Common myeloid progenitor, CD34-positive (primary cell): ENCODE results near the gene C17orf113.

Source experiments
- CTCF ChIA-PET: fragments of 350-600 bp; sonication (Branson Sonifier 250); formaldehyde crosslinking; loops from one replicate; lab custom pipeline; 2021; ENCODE audit warnings: antibody characterized with exemption; lab: Charles Lee
- POLR2A ChIA-PET: fragments of 350-600 bp; sonication (Branson Sonifier 250); formaldehyde crosslinking; loops from one replicate; lab custom pipeline; 2021; ENCODE audit warnings: antibody characterized with exemption; lab: Charles Lee
- DNase-seq, 3 donors: peaks; one replicate each; pipeline versions ENCODE4 v3.0.0 to v3.0.0-alpha.2; 2013
- H3K27ac ChIP-seq, 2 experiments: 1 replicate in 1 of 2; 2 replicates in 1 of 2; pipeline ENCODE4 v1.7.0; 2013; ENCODE audit warnings: inconsistent platforms in 2 of 2, low read length in 2 of 2, mild to moderate bottlenecking in 2 of 2, low read depth in 1 of 2, moderate library complexity in 1 of 2; ENCODE audit not compliant: severe bottlenecking in 2 of 2, insufficient read depth in 1 of 2, poor library complexity in 1 of 2
- H3K27me3 ChIP-seq, 5 experiments: replicated peaks in 2 of 5; 1 replicate in 3 of 5; 2 replicates in 2 of 5; pipeline versions ENCODE4 v1.6.1 to v1.7.0; 2013; ENCODE audit warnings: low read length in 4 of 5, mild to moderate bottlenecking in 2 of 5, moderate library complexity in 2 of 5, inconsistent platforms in 1 of 5; ENCODE audit not compliant: insufficient read depth in 5 of 5, control insufficient read depth in 4 of 5
- H3K36me3 ChIP-seq, 4 experiments: 1 replicate in 2 of 4; 2 replicates in 2 of 4; pipeline versions ENCODE4 v1.6.1 to v1.7.0; 2013; ENCODE audit warnings: low read length in 3 of 4, control low read depth in 1 of 4, mild to moderate bottlenecking in 1 of 4; ENCODE audit not compliant: control insufficient read depth in 4 of 4, insufficient read depth in 4 of 4
- H3K4me1 ChIP-seq, 4 experiments: 1 replicate in 3 of 4; 2 replicates in 1 of 4; pipeline versions ENCODE4 v1.6.1 to v1.7.1; 2013; ENCODE audit warnings: low read length in 3 of 4, mild to moderate bottlenecking in 3 of 4, control low read depth in 1 of 4, inconsistent platforms in 1 of 4, moderate library complexity in 1 of 4; ENCODE audit not compliant: control insufficient read depth in 4 of 4, insufficient read depth in 4 of 4; ENCODE audit errors: control extremely low read depth in 1 of 4
- H3K4me3 ChIP-seq, 7 experiments: 1 replicate in 4 of 7; 2 replicates in 3 of 7; pipeline versions ENCODE4 v1.5.1 to v1.7.0; 2013; ENCODE audit warnings: mild to moderate bottlenecking in 7 of 7, low read length in 6 of 7, moderate library complexity in 6 of 7, inconsistent platforms in 2 of 7, low read depth in 2 of 7, control low read depth in 1 of 7; ENCODE audit not compliant: insufficient read depth in 4 of 7, control insufficient read depth in 1 of 7; ENCODE audit errors: extremely low read depth in 1 of 7
- H3K9me3 ChIP-seq, 5 experiments: 1 replicate in 4 of 5; 2 replicates in 1 of 5; pipeline versions ENCODE4 v1.6.1 to v1.7.1; 2013; ENCODE audit warnings: low read length in 4 of 5, mild to moderate bottlenecking in 2 of 5, inconsistent platforms in 1 of 5, low read depth in 1 of 5, moderate library complexity in 1 of 5; ENCODE audit not compliant: control insufficient read depth in 4 of 5, insufficient read depth in 2 of 5; ENCODE audit errors: control extremely low read depth in 1 of 5
- WGBS: methylation state at CpG from one replicate; pipeline ENCODE4 v1.1.5; 2013; ENCODE audit not compliant: insufficient coverage; 5-methylcytosine and 5-hydroxymethylcytosine counted together

Gene C17orf113

DNA sequence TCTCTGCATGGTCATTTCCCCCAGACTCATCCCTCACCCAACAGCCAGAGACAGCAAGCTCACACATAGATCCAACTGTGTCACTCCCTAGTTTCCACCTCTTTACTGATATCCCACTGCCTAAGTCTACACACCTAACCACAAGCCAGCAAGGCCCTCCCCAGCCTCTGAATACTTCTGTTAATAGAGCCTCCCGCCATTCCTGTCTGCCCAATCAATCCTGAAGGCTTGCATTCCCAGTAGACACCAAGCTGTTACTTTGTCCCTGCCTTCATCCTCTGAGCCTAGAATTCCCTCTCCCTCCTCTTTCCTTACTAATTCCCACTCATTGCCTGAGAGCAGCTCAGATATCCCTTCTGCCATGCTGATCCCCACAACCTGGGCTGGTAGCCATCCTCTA lies 4.7 kb downstream of the C17orf113 start:
- peaks cover 0 to 3% (median 0%) of the 10 kb centered on the region in 5 experiments for H3K27me3 ChIP-seq
- H3K9me3 ChIP-seq, result no peaks in the 10 kb centered on the region
- CTCF ChIA-PET, result interaction anchor here (1.0 to 3.0 kb wide), 5 partner anchors 12 to 23 kb away, joined by 4 to 12 read pairs (median 5); no protein-coding TSS in a partner anchor
- POLR2A ChIA-PET, result interaction anchor here (0.6 kb wide), 1 partner anchor 22 kb away, joined by 3 read pairs; no protein-coding TSS in a partner anchor
- no peak overlapping the region for H3K4me3 ChIP-seq
- peaks cover 0 to 6% (median 0%) of the 10 kb centered on the region in 4 experiments for H3K36me3 ChIP-seq
- no peak for DNase-seq
- H3K4me1 ChIP-seq, result peaks cover 0 to 12% (median 5%) of the 10 kb centered on the region in 4 experiments
- 100% methylated on average over 1 of the region's 1 CpG for WGBS
- no peak overlapping the region for H3K27ac ChIP-seq

DNA sequence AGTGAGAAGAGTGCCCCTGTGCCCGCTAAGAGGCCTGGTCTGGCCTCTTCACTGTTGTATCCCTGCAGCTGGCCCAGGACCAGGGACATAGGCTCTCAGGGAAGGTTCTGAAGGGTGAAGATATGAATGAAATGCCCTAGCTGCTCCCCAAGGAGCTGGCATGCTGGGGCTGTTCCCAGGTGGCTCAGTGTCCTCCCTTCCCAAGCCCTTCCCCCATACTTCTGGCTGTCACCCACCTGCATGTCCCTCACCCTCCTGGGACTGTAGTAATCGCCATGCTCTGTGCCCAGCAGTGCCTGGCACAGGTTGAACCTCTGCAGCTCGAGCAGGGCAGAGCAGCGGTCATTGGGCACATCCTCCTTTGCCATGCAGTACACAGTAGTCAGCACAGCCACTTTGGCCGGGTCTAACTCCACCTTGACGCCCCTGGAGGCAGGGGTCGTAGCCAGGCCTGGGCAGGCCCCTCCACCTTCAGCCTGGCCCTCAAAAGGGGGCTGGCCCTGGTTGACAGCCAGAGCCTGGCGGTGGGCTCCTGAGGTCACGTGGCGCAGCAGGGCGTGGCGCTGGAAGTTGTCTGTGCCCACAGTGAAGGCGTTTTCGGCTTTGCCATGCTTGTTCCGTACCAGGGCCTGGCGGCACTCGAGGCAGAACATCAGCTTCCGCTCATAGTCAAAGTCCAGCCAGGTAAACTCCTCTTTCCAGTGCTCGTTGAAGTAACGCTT lies 7.6 kb downstream of the C17orf113 start:
- 96% methylated on average over 17 of the region's 20 CpGs for WGBS
- no peak for DNase-seq
- Histone ChIP-seq H3K4me3 (no peak overlapping the region), H3K36me3 (peaks cover 0 to 6% (median 0%) of the 10 kb centered on the region in 4 experiments), H3K27me3 (no peaks in the 10 kb centered on the region), H3K27ac (no peak overlapping the region), H3K9me3 (no peaks in the 10 kb centered on the region), H3K4me1 (peaks cover 0 to 11% (median 5%) of the 10 kb centered on the region in 4 experiments)
- ChIA-PET CTCF (interaction anchor here (0.9 to 4.1 kb wide), 3 partner anchors 17 to 55 kb away, joined by 3 to 22 read pairs (median 5); no protein-coding TSS in a partner anchor), POLR2A (no interaction called here)

- Histone ChIP-seq H3K4me3 (no peak overlapping the region), H3K9me3 (no peaks in the 10 kb centered on the region), H3K27me3 (no peaks in the 10 kb centered on the region), H3K27ac (no peak overlapping the region), H3K36me3 (peaks cover 0 to 6% (median 0%) of the 10 kb centered on the region in 4 experiments), H3K4me1 (peaks cover 0 to 11% (median 5%) of the 10 kb centered on the region in 4 experiments)
- POLR2A ChIA-PET, result interaction anchor here (0.5 to 0.7 kb wide), 2 partner anchors 18 to 23 kb away, joined by 3 to 4 read pairs; no protein-coding TSS in a partner anchor
- no peak for DNase-seq
- CTCF ChIA-PET, result interaction anchor here (0.6 to 4.1 kb wide), 10 partner anchors 10 to 114 kb away, joined by 3 to 22 read pairs (median 4); no protein-coding TSS in a partner anchor
Measured at GRCh38 chr17:42041619-42042018, 8.8 kb downstream of the C17orf113 start.

DNA sequence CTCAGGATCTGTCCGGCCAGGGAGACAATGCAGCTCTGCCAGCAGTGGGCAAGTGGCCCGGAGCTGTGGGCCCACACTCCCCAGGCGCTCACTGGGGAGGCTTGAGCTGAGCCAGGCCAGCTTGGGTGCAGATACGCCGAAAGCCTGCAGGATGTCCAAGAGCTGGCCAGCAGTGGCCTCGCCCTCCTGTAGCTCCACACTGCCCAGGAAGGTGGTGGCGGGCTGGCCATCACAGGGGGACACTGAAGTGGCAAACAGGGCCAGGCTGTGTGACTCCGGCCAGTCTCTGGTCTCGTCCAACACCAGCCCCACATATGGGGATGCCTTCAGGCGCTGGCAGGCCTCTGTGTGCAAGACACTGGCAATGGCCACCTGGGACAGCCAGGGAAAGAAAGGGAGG lies 9.6 kb downstream of the C17orf113 start:
- H3K9me3 ChIP-seq, result no peaks in the 10 kb centered on the region
- no peak overlapping the region for H3K27ac ChIP-seq
- DNase-seq, result no peak
- peaks cover 0 to 6% (median 0%) of the 10 kb centered on the region in 4 experiments for H3K36me3 ChIP-seq
- H3K27me3 ChIP-seq, result no peaks in the 10 kb centered on the region
- ChIA-PET CTCF (interaction anchor here (0.7 to 4.1 kb wide), 13 partner anchors 9 to 77 kb away, joined by 3 to 22 read pairs (median 4); no protein-coding TSS in a partner anchor), POLR2A (interaction anchor here (0.7 kb wide), 1 partner anchor 24 kb away, joined by 4 read pairs; no protein-coding TSS in a partner anchor)
- peaks cover 0 to 11% (median 5%) of the 10 kb centered on the region in 4 experiments for H3K4me1 ChIP-seq
- no peak overlapping the region for H3K4me3 ChIP-seq
- WGBS, result 94% methylated on average over 9 of the region's 10 CpGs

GRCh38 chr17:42039794-42040763 lies 10.3 kb downstream of the C17orf113 start:
- Histone ChIP-seq H3K4me1 (peaks cover 0 to 11% (median 5%) of the 10 kb centered on the region in 4 experiments), H3K36me3 (peaks cover 0 to 6% (median 0%) of the 10 kb centered on the region in 4 experiments), H3K27ac (no peak overlapping the region), H3K27me3 (no peaks in the 10 kb centered on the region), H3K4me3 (peak overlapping the region in 3 of 7 experiments; percentile 50 to 60 (median 55)), H3K9me3 (no peaks in the 10 kb centered on the region)
- DNase-seq, result peak in 2 of 3 donors; percentile 35 to 48
- ChIA-PET CTCF (interaction anchor here (0.7 to 4.1 kb wide), 11 partner anchors 9 to 66 kb away, joined by 3 to 22 read pairs (median 5); no protein-coding TSS in a partner anchor), POLR2A (interaction anchor here (0.7 kb wide), 1 partner anchor 72 kb away, joined by 3 read pairs; the partner anchor contains the start of gene DHX58)
- 38% methylated on average over 70 of the region's 77 CpGs for WGBS

GRCh38 chr17:42038221-42038973 lies 12.0 kb downstream of the C17orf113 start:
- 90% methylated on average over 2 of the region's 5 CpGs for WGBS
- no peak for DNase-seq
- Histone ChIP-seq H3K4me1 (peaks cover 0 to 11% (median 6%) of the 10 kb centered on the region in 4 experiments), H3K27ac (no peak overlapping the region), H3K9me3 (no peaks in the 10 kb centered on the region), H3K4me3 (no peak overlapping the region), H3K27me3 (no peaks in the 10 kb centered on the region), H3K36me3 (peaks cover 0 to 6% (median 0%) of the 10 kb centered on the region in 4 experiments)
- POLR2A ChIA-PET, result no interaction called here
- CTCF ChIA-PET, result interaction anchor here (0.8 to 4.1 kb wide), 8 partner anchors 9 to 73 kb away, joined by 3 to 22 read pairs (median 4); partner anchors contain the start of gene DHX58
